Progenitor cell of endocrine pancreas (in vitro differentiated cells): ENCODE data around the gene IER3. TPM values are rescaled to one million over a fixed set of nuclear protein-coding genes. Genes with fewer than 3 reads are reported as not detected.
A peak's percentile ranks its signal among the peaks of the same experiment; 100 is the strongest.

Source experiments
- DNase-seq: peaks from one replicate; pipeline ENCODE4 v3.0.0; 2021; ENCODE audit warnings: low spot score; ENCODE audit not compliant: unreplicated experiment
- H3K27ac Mint-ChIP-seq: 2 replicates; pipeline ENCODE4 v1.8.0; 2021; ENCODE audit warnings: mild to moderate bottlenecking, moderate library complexity, mixed read lengths
- H3K27me3 Mint-ChIP-seq: 2 replicates; pipeline ENCODE4 v1.8.0; 2021; ENCODE audit warnings: mixed read lengths
- H3K36me3 Mint-ChIP-seq: 2 replicates; pipeline ENCODE4 v1.8.0; 2022; ENCODE audit warnings: mixed read lengths; ENCODE audit not compliant: insufficient read depth
- H3K4me1 Mint-ChIP-seq: 2 replicates; pipeline ENCODE4 v1.8.0; 2021; ENCODE audit warnings: low read depth, mixed read lengths
- H3K4me3 Mint-ChIP-seq: 2 replicates; pipeline ENCODE4 v1.8.0; 2021; ENCODE audit warnings: low read depth, mild to moderate bottlenecking, moderate library complexity, mixed read lengths
- H3K9me3 Mint-ChIP-seq: 2 replicates; pipeline ENCODE4 v1.8.0; 2021; ENCODE audit warnings: low read depth, mixed read lengths
- total RNA-seq: library from RNA; stranded (reverse); gene quantifications from 2 replicates; pipeline ENCODE4 v1.2.1, GENCODE V29; 2021
- TF ChIP-seq, protein P1 (sequence below): fragments of 200-600 bp; sonication (generic); IDR thresholded peaks from one replicate; pipeline ENCODE4 v1.5.0; 2021; ENCODE audit warnings: antibody characterized with exemption, mild to moderate bottlenecking; ENCODE audit not compliant: unreplicated experiment

IER3 gene
- total RNA-seq, 1 donor from 2014 or later: 23.2 TPM

DNA sequence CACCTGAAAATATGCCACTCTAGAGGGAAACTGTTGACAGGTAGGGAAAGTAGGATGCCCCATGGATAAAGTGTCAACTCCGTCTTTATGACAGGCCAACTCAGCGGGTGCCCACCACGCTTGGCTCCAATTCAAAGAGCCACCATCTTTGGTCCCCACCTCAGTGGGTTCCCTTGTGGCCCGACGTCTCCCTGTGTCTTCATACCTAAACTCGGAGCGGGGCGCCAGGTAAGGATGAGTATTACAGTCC is 27.5 kb downstream of the IER3 start:
- no peak for DNase-seq
- TF ChIP-seq, protein P1, sequence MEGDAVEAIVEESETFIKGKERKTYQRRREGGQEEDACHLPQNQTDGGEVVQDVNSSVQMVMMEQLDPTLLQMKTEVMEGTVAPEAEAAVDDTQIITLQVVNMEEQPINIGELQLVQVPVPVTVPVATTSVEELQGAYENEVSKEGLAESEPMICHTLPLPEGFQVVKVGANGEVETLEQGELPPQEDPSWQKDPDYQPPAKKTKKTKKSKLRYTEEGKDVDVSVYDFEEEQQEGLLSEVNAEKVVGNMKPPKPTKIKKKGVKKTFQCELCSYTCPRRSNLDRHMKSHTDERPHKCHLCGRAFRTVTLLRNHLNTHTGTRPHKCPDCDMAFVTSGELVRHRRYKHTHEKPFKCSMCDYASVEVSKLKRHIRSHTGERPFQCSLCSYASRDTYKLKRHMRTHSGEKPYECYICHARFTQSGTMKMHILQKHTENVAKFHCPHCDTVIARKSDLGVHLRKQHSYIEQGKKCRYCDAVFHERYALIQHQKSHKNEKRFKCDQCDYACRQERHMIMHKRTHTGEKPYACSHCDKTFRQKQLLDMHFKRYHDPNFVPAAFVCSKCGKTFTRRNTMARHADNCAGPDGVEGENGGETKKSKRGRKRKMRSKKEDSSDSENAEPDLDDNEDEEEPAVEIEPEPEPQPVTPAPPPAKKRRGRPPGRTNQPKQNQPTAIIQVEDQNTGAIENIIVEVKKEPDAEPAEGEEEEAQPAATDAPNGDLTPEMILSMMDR: no peak
- Mint-ChIP-seq H3K4me1 (peaks cover 26% of the 10 kb centered on the region), H3K4me3 (peak overlapping the region; percentile 99), H3K27me3 (no peaks in the 10 kb centered on the region), H3K27ac (peak overlapping the region; percentile 99), H3K9me3 (peaks cover 3% of the 10 kb centered on the region), H3K36me3 (peaks cover 32% of the 10 kb centered on the region)

DNA sequence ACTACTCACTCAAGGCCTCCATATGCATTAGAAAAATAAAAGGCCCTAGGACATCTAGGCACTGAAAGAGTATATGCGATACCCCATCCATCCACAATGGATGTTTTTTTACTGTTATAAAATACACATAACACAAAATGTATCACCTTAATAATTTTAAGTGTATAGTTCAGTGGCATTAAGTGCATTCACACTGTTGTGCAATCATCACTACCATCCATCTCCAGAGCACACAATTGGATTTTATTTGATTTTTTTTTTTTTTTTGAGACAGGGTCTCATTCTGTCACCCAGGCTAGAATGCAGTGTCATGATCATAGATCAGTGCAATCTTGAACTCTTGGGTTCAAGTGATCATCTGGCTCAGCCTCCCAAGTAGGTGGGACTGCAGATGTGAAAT is 30.1 kb downstream of the IER3 start:
- TF ChIP-seq, protein P1: no peak
- Mint-ChIP-seq H3K9me3 (peaks cover 3% of the 10 kb centered on the region), H3K4me3 (no peak overlapping the region), H3K36me3 (peaks cover 31% of the 10 kb centered on the region), H3K4me1 (peaks cover 20% of the 10 kb centered on the region), H3K27me3 (no peaks in the 10 kb centered on the region), H3K27ac (no peak overlapping the region)
- DNase-seq: no peak

DNA sequence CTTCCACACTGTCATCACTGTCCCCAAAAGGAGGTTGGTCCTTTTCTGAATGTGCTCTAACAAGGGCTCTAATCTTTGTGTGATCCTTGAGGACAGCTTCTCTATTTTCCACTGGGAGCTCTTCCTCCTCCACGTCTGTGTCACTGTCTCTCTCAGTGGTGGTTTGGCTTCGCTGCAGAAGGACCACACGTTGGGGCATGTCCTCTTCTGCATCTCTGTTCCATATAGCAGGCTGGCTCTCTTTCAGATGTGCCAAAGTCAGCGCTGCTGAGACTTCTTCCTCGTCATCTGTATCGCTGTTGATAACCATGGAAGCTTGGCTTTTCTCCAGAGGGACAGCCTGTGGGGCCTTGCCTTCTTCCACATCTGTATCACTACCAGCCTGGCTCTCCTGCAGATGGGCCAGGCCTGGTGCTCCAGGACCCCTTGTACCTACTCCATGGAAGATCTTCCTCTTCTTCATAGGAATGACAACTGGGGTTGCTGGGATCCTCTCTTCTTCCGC is 31.9 kb downstream of the IER3 start:
- H3K9me3 Mint-ChIP-seq: peaks cover under 1% of the 10 kb centered on the region
- H3K36me3 Mint-ChIP-seq: peaks cover 31% of the 10 kb centered on the region
- peaks cover 11% of the 10 kb centered on the region for H3K4me1 Mint-ChIP-seq
- no peak overlapping the region for H3K4me3 Mint-ChIP-seq
- TF ChIP-seq, protein P1: no peak
- H3K27me3 Mint-ChIP-seq: no peaks in the 10 kb centered on the region
- no peak overlapping the region for H3K27ac Mint-ChIP-seq
- DNase-seq: no peak

DNA sequence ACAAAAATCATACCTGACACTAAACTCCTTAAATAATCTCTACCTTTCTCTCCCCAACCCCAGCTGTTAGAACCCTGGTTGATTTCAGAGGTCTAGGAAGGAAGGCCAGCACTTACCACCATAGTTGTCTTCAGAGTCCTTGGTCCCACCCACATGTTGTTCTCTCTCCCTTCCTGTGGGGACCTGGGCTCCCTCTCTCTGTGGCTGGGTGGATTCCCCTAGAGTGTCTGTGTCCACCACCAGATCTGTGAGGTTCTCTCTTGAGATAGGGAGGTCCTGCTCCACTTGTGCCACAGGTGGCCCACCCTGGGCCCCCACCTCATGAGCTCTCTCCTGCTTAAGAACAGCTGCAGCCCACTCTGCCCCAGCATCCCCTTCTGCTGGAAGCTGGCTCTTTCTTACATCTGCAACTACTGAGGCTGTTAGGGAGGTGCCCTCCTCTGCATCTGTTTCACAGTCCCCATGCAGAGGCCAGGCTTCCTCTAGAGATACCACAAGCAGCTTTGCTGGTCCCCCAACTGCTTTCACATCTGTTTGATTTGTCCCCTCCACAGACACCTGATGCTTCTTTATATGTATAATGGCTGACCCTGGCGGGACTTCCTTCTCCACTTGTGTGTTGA is 32.5 kb downstream of the IER3 start:
- no peak overlapping the region for H3K27ac Mint-ChIP-seq
- H3K4me1 Mint-ChIP-seq: peaks cover 7% of the 10 kb centered on the region
- no peak for DNase-seq
- H3K36me3 Mint-ChIP-seq: peaks cover 34% of the 10 kb centered on the region
- TF ChIP-seq, protein P1: no peak
- no peaks in the 10 kb centered on the region for H3K9me3 Mint-ChIP-seq
- H3K4me3 Mint-ChIP-seq: no peak overlapping the region
- H3K27me3 Mint-ChIP-seq: no peaks in the 10 kb centered on the region

DNA sequence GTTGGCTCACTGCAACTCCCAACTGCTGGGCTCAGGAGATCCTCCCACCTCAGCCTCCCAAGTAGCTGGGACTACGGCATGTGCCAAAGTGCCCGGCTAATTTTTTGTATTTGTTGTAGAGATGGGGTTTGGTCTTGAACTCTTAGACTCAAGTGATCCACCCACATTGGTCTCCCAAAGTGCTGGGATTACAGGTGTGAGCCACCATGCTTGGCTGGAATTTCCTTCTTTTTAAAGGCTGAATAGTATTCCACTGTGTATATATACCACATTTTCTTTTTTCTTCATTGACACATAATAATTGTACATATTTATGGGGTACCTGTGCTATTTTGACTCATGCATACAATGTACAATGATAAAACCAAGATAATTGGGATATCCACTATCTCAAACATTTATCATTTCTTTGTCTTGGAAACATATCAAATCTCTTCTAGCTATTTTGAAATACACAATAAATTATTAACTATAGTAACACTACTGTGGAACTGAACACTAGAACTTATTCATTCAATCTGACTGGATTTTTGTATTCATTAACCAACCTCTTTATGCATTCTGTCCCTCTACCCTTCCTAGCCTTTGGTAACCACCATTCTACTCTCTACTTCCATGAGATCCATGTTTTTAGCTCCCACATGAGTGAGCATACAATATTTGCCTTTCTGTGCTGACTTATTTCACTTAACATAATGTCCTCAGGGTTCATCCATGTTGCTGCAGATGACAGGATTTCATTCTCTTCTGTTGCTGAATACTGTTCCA is 35.1 kb downstream of the IER3 start:
- Mint-ChIP-seq H3K4me1 (no peaks in the 10 kb centered on the region), H3K36me3 (peaks cover 41% of the 10 kb centered on the region), H3K9me3 (no peaks in the 10 kb centered on the region), H3K27me3 (no peaks in the 10 kb centered on the region), H3K4me3 (no peak overlapping the region), H3K27ac (no peak overlapping the region)
- TF ChIP-seq, protein P1: no peak
- DNase-seq: no peak
